HG03442 (cell line): ENCODE data around the gene RTP5.
"Not testable (repeated sequence)": the region's sequence is repeated elsewhere in the genome, so short reads cannot be mapped to it uniquely, and the experiment has no call there.

ENCODE experiments used
- ATAC-seq: cut with Tn5 transposase; IDR thresholded peaks from one replicate; pipeline ENCODE4 v1.9.1; 2021; ENCODE audit warnings: mild to moderate bottlenecking, moderate library complexity; ENCODE audit not compliant: unreplicated experiment

RTP5 gene

DNA sequence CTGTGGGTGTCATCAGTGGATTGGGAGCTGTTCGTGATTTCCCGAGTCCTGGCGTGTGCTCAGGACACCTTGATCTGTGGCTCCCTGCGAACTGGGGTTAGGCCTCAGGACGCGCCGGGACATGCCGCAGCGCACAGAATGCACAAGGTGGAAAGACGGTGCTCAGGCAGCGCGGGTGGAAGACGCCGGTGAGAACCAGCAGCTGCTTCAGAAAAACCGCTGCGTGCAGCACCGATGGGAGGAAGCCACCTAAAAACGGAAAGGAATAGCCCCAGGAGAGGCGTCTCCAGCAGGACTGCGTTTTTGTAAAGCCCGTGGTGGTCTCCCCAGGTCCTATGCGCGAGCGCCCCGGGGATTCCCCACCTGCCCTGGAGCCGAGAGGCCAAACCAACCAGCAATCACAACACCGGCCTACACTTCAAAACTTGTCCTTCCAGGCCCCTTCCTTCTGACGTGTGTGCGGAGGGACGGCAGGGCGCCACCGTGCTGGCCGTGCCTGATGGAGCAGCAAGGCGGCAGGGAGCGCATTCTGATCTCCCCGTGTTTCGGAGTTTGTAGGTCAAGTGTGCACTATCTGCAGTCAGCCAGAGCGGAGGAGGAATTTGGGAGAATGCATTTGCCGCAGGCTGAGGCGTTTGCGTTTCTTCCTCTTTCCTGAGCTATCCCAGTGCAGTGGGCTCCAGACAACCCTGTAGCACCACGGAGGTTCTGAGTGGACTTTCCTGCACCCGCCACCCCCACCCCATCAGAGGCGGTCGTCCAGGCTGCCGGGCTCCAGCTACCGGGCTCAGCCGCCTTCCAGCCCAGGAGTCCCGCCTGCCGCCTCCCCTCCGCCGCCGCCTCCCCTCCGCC lies 32.2 kb downstream of the RTP5 start:
- no peak for ATAC-seq

DNA sequence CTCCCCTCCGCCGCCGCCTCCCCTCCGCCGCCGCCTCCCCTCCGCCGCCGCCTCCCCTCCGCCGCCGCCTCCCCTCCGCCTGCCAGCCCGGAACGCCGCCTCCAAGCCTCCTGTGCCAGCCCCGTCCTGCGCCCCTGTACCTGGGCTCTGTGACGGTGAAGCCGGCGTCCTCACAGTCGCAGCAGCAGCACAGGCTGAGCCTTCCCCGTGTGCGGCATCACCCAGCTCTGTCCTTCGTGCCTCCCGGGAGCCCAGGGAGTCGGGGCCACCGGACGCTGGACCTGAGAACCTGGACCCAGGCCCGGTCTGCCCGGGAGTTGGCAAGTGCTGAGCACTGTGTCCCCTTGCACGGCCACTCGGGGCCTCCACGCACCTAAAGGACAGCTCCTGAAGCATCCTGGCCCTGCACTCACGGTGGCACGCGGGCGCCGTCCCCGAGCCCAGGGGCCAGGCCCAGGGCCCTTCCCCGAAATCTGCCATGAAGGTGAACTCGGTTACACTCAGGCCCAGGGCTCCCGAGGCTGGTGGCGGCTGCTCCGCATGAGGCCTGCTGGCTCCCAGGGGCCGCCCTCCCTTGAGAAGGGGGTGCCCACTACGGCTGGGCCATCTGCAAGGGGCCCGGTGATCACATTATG lies 32.9 kb downstream of the RTP5 start:
- no peak for ATAC-seq

- ATAC-seq = no peak
These were observed 33.8 kb downstream of the RTP5 start for GRCh38 chr2:241903121-241904010.

DNA sequence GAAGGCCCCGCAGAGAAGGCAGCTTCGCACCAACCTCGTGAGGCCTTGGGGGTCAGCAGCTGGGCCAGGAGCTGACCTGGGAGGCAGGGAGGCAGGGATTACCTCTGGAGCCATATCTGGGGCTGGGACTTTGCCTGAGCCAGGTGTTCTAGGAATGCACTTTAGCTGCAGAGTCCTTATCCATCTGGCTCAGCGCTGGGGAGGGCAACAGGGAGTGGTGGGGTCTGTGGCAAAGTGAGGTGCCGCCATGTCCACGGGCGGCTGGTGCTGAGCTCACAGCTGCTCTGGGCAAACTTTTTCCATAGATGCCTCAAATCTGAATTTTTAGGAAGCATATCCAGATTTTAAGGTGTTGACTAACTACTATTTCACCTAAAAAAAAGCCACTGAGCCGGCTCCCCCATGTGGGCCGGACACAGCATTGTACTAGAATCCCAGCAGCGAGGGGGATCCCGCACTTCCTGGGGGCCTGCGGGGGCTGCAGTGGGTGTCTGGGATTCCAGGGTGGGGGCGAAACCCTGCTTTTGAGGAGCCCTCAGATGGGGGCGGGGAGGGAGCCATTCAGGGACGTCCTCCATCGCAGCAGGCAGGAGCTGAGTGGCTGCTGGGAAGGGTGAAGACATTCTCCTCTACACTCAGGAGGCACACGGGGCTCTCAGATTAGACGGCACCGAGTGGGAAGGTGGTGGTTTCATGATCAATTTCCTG lies 34.6 kb downstream of the RTP5 start:
- ATAC-seq = no peak

DNA sequence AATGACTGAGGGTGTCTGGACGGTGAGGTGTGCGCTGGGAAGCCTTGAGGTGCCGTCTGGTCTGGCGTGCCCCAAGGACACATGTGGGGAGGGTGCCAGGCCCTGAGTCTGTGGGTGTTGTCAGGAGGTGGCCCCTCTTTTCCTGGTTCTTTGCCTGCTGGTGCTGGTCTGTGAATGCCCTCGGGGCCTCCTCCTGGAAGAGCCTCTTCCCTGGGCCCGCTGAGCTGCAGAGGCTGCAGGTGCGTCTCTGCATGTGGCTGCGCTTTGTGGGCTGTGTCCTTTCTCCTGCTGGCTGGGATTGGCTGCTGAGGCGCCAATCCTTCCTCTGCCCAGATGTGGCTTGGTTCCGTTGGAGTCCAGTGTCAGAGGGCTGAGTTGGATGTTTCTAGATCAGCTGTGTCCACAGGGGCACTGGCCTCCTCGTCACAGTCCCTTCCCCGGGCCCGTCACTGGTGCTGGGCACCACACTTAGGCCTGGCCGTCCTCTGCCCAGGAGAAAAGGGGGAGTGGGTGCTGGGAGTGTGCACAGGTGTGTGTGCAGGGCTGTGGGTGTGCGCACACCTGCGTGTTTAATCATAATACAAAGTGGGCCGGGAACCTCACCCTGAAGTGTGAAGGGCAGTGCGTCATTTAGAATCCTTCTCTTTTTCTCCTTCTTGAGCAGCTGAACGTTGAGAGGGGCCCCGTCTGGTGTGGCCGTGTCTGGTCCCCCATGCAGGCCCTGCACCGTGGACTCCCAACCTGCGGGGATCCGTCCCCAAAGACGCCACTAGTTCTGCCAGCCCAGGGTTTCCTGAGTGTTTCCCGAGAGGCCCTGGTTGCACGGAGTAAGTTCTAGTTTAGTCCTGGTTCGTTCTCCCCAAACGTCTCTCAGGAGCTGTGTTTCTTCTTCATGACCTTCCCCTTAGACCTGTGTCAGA lies 35.5 kb downstream of the RTP5 start:
- no peak for ATAC-seq

DNA sequence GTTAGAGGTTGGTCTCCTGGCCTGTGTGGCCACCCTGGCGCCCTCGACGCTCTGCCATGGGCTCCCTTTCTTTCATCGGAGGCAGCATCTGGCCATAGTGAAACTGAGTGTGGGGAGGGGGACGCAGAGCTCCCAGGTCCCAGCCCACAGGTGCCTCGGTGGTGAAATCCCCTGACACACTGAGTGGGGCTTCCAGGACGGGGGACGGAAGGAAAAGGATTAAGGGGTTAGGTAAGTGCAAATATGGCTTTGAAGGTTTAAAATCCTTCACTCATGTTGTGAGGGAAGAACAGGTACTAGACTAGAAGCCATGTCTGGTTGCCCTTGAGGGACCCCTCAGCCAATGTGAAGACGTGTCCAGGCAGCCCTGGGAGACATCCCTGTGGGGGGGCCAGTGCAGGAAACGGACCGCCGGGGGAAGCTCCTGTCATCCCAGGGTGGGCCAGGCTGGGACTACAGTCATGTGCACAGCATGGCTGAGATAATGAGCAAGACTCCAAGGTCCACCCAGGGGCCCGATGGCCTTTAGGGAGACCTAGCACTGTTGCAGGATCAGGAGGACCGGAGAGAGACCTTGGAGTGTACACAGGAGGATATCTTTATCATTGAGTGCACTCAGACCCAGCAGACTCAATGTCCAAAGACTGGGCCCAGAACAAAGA lies 36.3 kb downstream of the RTP5 start:
- no peak for ATAC-seq

DNA sequence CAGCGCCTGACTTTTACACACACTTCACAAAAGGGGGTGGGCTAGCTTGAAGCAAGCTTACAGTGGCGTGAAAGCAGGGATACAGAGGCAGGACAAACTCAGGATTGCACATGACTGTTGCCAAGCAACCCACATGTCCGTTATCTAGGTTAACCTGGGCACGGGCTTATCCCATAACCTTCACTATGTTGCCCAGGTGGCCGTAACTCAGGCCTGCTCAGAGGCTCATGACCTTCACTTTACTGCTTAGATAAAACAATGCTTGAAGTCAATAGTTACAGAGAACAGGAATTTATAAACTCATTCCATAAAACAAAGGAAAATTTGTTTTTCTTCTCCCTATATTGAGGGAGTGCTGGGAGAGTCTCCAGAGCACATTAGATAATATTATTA lies 36.8 kb downstream of the RTP5 start:
- not testable (repeated sequence) for ATAC-seq

DNA sequence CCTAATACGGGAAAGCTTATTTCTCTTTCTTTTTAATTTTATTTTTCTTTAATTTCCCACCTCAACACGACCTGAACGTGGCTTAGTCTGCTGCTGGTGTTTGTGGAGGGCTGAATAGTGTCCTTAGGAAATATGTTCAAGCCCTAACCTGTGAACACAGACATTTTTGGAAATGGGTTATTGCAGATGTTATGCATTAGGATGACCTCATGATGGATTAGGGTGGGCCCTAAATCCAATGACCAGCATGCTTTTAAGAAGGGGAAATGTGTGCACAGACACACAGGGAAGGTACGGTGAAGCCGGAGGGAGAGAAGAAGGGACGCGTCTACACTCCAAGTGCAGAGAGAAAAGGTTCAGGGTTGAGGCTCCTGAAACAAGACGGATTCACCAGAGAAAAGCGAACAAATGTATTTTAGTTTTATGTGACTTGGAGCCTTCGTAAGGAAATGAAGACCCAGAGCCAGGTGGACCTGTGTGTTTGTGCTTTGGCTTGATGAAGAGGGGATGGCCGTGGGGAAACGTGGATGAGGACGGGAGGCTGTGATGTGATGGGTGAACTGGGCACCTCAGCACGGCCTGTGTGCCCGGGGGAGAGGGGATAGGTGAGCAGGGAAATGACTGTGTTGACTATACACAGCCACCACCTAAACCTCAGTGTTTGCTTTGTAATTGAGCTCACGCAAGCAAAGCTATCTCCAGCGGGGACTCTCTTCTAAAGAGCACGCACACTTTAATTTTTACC lies 37.5 kb downstream of the RTP5 start:
- no peak for ATAC-seq

- ATAC-seq = not testable (repeated sequence)
These were observed 38.3 kb downstream of the RTP5 start for GRCh38 chr2:241907831-241908230.

DNA sequence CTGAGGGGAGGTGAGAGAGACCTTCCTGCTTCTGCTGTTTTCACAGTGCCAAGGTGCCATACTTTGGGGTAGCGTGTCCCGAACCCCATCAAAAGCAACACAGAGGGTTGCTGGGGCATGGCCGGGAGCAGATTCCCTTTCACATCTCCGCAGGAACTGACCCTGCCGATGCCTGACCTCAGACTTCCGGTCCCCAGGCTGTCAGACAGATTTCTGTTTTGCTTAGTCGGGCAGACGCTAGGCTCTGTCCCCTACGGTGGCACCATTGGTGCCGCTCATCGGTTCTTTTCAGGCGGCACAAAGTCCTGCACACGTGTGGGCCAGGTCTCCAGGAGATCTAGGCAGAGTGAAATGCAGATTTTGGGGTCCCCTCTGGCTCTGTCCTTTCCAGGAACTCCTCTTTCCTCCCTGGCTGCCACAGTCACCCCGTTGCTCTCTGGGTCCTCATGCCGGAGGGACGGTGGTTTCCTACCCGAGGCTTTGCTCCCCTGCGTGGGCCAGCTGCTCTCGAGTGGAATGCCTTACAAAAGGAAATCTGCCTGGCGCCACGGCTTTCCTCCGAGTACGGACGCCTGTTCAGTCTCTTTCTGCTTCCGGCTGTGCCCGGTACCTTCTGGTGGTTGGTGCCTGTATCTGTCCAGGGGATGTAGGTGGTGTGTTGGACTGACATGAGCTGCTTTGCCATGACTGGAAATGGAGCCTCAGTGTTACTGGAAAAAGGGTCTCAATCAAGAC lies 39.3 kb downstream of the RTP5 start:
- no peak for ATAC-seq

GRCh38 chr2:241909769-241910168 lies 40.2 kb downstream of the RTP5 start:
- no peak for ATAC-seq

GRCh38 chr2:241910604-241911520 lies 41.3 kb downstream of the RTP5 start:
- ATAC-seq = no peak

DNA sequence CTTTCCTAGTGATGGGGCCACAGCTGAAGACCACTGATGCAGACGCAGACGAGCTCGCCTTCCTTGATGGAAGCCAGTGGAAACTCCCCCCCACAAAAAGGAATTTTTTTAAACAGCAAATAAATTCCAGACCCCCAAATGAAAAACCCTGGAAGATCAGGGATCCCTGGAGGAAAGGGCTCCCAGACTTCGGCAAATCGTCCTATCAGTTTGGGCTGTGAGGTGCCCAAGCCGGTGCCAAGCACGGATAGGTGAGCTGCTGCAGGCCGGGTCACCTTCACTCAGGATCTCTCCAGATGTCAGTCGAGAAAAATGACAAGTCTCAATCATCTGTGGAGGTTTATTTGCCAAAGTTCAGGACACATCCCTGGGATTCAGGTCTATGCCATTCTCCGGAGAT lies 42.0 kb downstream of the RTP5 start:
- ATAC-seq = no peak

- no peak for ATAC-seq
These were observed 42.6 kb downstream of the RTP5 start for GRCh38 chr2:241912021-241912555.

DNA sequence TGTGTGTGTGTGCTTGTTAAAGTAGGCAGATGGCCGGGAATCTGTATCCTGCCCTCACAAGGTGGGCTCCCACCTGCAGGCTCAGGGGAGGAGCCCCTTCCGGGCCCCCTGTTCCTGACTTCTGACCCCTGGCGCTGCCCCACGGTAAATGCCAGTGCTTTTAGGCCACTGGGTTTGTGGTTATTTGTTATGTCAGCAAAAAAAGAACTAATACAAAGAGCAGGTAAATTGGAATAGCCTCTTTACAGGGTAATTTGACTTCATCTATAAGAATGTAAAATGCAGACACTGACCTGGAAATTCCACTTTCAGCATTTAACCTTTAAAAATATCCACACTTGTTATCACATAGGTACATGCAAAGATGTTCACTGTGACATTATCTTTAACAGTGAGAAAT lies 44.2 kb downstream of the RTP5 start:
- no peak for ATAC-seq

GRCh38 chr2:241914542-241914941 lies 45.0 kb downstream of the RTP5 start:
- no peak for ATAC-seq

DNA sequence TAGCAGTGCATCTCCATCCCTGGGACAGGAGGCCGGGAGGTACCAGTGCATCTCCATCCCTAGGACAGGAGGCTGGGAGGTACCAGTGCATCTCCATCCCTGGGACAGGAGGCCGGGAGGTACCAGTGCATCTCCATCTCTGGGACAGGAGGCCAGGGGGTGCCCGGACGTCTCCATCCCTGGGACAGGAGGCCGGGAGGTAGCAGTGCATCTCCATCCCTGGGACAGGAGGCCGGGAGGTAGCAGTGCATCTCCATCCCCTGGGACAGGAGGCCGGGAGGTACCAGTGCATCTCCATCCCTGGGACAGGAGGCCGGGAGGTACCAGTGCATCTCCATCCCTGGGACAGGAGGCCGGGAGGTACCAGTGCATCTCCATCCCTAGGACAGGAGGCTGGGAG lies 52.1 kb downstream of the RTP5 start:
- ATAC-seq = not testable (repeated sequence)
